GM21423 (cell line): ENCODE results near the gene TMEM269.
"Not testable (repeated sequence)": the region's sequence is repeated elsewhere in the genome, so short reads cannot be mapped to it uniquely, and the experiment has no call there.

Source experiments
- ATAC-seq: cut with Tn5 transposase; IDR thresholded peaks from one replicate; pipeline ENCODE4 v1.9.1; 2021; ENCODE audit warnings: mild to moderate bottlenecking, moderate library complexity; ENCODE audit not compliant: unreplicated experiment

TMEM269 gene

GRCh38 chr1:42773420-42773819 is 11.4 kb upstream of the TMEM269 start:
- no peak for ATAC-seq

- ATAC-seq, result no peak
Measured at GRCh38 chr1:42774928-42775526, 9.8 kb upstream of the TMEM269 start.

GRCh38 chr1:42776502-42776901 is 8.3 kb upstream of the TMEM269 start:
- no peak for ATAC-seq

- ATAC-seq, result no peak
Measured at GRCh38 chr1:42777852-42778251, 6.9 kb upstream of the TMEM269 start.

GRCh38 chr1:42779725-42780124 is 5.1 kb upstream of the TMEM269 start:
- ATAC-seq, result no peak

- no peak for ATAC-seq
Measured at GRCh38 chr1:42780176-42780575, 4.6 kb upstream of the TMEM269 start.

- ATAC-seq, result no peak
Measured at GRCh38 chr1:42783092-42783491, 1.7 kb upstream of the TMEM269 start.

GRCh38 chr1:42784547-42784945 is 245 bp upstream of the TMEM269 start:
- no peak for ATAC-seq

- ATAC-seq, result no peak
Measured at GRCh38 chr1:42786097-42786496, 1.3 kb downstream of the TMEM269 start.

- ATAC-seq, result no peak
Measured at GRCh38 chr1:42788021-42788420, 3.2 kb downstream of the TMEM269 start.

GRCh38 chr1:42793824-42794223 is 9.0 kb downstream of the TMEM269 start:
- ATAC-seq, result no peak

- no peak for ATAC-seq
Measured at GRCh38 chr1:42797414-42797813, 12.6 kb downstream of the TMEM269 start.

- ATAC-seq, result no peak
Measured at GRCh38 chr1:42797979-42798378, 13.2 kb downstream of the TMEM269 start.

GRCh38 chr1:42801832-42802473 is 17.2 kb downstream of the TMEM269 start:
- no peak for ATAC-seq

GRCh38 chr1:42806171-42806570 is 21.4 kb downstream of the TMEM269 start:
- ATAC-seq, result no peak

- no peak for ATAC-seq
Measured at GRCh38 chr1:42806593-42806992, 21.8 kb downstream of the TMEM269 start.

GRCh38 chr1:42807056-42807668 is 22.4 kb downstream of the TMEM269 start:
- no peak for ATAC-seq

- ATAC-seq, result not testable (repeated sequence)
Measured at GRCh38 chr1:42814815-42815214, 30.0 kb downstream of the TMEM269 start.

- peak; percentile 4 for ATAC-seq
Measured at GRCh38 chr1:42815941-42816584, 31.3 kb downstream of the TMEM269 start.

- peak; percentile 82 for ATAC-seq
Measured at GRCh38 chr1:42816585-42817439, 32.0 kb downstream of the TMEM269 start, which contains the start of the genes ERMAP and SVBP. Gene ERMAP (plus strand): TSS chr1:42817122. CDS start chr1:42830449, 13,327 bp downstream. Gene SVBP (minus strand): TSS chr1:42817397. CDS start chr1:42816544, 853 bp downstream.

GRCh38 chr1:42817440-42817767 is 32.6 kb downstream of the TMEM269 start:
- peak; percentile 3 for ATAC-seq
